Daoy (cell line): Measurements from ENCODE around the gene FAM120B. TPM values are rescaled to one million over a fixed set of nuclear protein-coding genes. Genes with fewer than 3 reads are reported as not detected.

ENCODE experiments used
- DNase-seq: peaks from one replicate; pipeline ENCODE4 v3.0.0-alpha.2; 2015; ENCODE audit warnings: low read depth
- total RNA-seq: library from RNA; depleted of rRNA; stranded (reverse); fragments of >200 nt; shearing (Covaris generic); gene quantifications from 2 replicates; pipeline ENCODE4 v1.2.3, GENCODE V29; 2014

The FAM120B gene
- total RNA-seq, 1 experiment from 2014 or later = 21.8 TPM

DNA sequence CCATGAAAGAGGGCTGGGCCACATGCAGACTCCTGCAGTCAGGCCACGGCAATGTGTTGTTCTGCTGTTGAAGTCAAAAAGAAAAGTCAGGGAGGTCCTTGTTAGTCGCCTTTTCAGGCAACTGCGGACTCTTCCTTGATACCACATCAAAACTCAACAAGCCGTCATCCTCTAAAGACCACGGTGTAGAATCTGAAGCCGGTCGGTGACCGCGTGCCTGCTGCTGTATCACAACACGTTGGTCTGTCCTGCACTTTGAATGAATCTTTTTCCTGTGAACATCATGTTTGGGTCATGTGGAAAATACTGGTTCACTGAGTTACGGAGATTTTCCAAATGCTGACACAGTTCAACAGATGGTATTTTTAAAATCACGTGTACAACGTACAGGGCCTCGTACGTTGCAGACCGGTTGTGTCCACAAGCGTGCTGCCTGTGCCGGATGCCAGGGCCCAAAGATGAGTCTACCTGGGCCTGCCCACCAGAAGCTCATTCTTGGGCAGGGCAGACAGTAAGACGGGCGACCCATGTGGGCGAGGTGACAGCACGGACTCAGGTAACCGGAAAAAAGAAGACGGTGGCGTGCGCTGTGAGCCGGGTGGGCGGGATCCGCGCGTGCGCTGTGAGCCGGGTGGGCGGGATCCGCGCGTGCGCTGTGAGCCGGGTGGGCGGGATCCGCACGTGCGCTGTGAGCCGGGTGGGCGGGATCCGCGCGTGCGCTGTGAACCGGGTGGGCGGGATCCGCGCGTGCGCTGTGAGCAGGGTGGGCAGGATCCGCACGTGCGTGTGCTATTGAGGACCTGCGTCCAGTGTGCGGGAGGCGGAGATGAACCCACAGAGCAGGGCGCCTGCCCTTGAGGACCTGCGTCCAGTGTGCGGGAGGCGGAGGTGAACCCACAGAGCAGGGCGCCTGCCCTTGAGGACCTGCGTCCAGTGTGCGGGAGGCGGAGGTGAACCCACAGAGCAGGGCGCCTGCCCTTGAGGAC lies 114.5 kb downstream of the FAM120B start:
- no peak for DNase-seq

DNA sequence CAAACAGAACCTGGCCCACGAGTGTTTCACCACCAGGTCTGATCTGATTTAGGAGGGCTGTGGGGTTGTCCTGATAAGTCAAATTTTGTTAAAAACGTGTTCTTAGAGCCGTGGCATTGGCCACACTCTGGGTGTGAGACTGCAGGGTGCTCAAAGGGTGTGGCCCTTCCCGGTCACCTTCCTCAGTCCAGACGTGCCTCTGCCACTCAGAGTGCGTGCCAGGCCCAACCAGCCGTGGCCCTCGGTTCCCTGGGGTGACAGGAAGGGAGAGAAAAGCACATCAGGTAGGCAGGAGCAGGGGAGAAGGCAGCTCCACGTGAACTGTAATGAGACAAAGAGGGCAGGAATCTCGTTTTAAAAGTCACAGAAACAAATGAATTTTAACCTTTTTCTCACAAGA lies 115.4 kb downstream of the FAM120B start:
- DNase-seq = no peak

- no peak for DNase-seq
Measured at GRCh38 chr6:170423030-170423429, 116.5 kb downstream of the FAM120B start.

- peak; percentile 56 for DNase-seq
Measured at GRCh38 chr6:170423814-170424603, 117.5 kb downstream of the FAM120B start.

DNA sequence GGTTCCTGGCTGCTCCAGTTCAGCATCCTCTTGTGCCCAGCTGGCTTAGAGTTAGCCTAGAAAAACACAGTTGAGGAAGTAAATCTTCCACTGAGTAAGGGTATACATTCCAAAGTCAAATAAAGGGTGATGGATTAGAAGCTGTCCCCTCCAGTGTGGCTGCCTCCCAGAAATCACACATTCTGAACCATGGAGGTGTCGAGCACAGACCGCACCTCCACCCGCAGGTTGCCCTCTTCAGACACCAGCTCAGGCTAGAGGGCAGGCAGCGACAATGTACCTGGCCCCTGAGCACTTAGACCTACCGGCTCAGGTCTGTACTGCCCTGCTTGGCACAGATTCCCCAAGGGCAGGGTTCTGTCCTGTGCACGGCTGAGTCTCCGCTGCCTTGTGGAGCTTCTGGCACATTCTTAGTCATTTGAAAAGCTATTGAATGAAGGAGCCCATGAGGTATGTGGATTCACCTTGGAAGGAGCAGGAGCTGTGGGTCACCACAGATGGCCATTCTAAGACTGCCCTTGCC lies 118.1 kb downstream of the FAM120B start:
- no peak for DNase-seq

- DNase-seq = peak; percentile 57
Measured at GRCh38 chr6:170429450-170429849, 122.9 kb downstream of the FAM120B start.

DNA sequence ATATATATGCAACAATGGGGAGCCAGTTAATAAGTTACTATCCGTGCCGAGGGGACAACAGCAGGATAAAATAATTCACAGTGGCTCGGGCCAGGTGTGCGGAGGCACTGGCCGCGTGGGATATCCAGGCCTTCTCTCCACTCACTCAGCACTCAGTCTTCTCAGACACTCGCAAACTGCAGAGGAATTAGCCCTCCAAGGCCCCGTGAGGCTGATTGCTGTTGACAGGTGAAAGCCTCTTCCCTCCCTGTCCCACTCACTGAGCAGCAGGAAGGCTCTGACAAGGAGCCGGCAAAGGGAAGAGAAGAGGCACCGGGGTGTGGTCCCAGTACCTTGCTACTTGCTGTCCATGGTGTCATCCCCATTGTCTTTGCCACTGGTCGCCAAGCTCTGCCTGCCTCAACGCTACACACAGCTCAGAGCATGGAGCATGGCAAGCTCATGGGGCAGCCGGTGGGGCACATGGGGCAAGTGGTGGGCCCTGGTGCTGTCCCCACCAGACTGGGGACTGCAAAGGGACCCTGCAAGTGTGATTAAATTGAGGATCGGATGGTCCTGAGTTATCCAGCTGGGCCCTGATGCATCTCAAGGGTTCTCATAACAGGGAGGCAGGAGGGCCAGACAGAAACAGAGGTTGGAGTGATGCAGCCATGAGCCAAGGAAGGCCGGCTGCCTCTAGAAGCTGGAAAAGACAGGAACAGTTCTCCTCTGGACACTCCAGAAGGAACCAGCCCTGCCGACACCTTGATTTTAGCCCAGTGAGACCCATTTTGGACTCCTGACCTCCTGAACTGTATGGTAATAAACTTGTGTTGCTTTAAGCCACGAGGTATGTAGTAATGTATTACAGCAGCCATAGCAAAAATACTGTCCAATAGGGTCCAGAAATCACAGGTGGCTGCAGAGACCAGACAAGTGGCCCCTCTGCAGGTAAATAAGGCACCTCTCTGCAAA lies 126.9 kb downstream of the FAM120B start:
- no peak for DNase-seq

DNA sequence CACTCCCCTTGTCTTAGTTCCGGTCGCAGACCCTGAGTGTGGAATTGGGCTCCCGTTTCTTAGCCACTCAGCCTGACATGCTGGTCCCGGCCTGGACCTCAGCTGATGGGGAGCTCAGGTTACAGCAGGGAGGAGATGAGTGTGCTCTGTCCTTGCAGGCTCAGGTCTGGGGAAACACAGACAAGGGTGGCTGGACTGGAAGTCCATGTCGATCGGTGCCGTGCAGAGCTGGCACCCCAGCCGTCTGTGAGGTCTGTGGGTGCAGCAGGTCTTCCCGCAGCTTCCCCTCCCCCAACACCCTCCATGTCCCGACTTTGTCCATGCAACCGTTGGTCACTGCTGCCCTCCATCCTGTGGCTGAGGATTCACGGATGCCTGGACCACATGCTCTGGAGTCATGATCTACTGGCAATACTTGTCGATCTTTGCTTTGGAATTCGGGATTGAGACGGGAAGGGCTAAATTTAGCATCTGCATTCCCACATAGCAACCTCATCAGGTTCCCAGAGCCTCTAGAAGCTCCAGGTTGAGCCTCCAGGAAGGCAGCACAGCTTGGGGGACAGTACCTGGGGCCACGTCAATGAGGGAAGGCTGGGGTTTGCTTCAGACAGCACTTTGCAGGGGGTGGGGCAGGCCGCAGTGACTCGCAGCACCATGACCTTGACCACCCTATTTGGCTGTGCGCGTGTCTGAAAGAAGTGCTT lies 127.7 kb downstream of the FAM120B start:
- DNase-seq = no peak

DNA sequence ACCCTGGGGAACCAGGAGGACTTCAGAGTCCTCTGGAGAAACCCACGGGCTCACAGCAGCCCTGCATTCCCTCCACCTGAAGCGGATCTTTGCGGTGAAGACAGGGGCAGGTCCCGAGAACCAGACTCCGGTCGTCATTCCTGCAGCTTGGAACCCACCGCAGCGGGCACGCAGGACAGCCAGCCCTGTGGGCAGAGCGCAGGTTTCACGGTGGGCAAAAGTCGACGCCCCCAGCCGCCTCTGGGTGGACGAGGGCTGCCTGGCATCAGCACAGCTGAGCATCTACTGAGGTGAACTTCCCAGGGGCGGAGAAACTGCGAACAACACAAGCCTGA lies 128.2 kb downstream of the FAM120B start:
- DNase-seq = no peak

DNA sequence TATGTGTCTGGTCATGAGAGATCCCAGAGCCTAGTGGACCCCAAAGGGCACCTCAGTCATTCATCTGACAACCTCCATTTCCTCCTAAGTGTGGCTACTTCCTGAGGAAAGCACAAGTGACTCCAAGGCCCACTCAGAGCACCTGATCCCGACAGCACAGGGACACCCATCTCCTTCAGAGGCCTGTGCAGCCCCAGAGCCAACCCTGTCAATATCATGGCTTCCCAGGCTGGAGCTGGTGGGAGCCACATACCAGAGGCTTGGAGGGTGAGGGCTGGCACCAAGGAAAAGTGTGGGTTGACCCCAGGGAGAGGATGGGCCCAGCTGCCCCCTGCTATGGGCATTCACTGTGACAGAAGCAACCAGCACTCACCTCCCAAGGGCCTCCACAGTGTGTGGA lies 129.2 kb downstream of the FAM120B start:
- DNase-seq = no peak

DNA sequence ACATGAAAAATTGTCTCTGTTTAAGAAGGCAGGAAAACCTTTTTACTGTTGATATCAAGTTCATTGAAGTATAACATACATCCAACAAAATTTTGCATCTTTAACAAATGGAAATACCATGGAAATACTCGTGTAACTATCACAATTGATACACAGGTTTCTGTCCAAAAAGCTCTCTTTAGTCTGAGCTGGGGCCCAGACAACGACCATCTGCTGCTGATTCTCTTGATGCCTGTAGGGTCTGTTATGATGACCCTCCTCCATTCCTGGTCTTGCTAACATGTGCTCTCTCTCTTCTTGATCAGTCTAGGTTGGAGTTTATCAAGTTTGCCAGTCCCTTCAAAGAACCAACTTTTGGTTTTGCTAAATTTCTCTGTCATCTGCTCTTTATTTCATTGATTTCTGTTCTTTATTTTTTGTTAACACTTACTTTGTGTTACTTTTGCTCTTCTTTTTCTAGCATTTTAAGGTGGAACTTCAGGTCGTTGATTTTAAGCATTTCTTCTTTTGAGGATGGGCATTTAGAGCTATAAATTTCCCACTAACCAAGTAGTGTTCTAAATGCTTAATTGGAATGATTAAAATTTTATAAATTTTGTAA lies 129.8 kb downstream of the FAM120B start:
- DNase-seq = no peak

- peak; percentile 57 for DNase-seq
Measured at GRCh38 chr6:170437719-170438401, 131.3 kb downstream of the FAM120B start.

DNA sequence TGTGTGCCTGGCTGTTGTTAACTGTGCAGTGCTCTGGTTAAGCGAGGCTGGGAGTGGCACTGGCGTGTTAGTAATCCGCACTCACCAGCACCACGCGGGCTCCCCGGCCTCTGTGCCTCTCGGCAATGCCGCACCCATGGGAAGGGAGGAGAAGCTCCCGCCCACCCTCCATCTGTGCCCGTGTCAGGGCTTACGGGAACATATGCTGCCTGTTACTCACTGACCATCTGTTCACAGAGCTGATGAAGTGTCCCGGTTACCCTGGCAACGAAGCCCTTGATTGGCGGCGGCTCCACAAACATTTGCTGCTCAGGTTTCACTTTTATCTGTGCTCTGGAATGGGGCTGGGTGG lies 131.8 kb downstream of the FAM120B start:
- peak; percentile 100 for DNase-seq

- DNase-seq = no peak
Measured at GRCh38 chr6:170438861-170439260, 132.3 kb downstream of the FAM120B start.

DNA sequence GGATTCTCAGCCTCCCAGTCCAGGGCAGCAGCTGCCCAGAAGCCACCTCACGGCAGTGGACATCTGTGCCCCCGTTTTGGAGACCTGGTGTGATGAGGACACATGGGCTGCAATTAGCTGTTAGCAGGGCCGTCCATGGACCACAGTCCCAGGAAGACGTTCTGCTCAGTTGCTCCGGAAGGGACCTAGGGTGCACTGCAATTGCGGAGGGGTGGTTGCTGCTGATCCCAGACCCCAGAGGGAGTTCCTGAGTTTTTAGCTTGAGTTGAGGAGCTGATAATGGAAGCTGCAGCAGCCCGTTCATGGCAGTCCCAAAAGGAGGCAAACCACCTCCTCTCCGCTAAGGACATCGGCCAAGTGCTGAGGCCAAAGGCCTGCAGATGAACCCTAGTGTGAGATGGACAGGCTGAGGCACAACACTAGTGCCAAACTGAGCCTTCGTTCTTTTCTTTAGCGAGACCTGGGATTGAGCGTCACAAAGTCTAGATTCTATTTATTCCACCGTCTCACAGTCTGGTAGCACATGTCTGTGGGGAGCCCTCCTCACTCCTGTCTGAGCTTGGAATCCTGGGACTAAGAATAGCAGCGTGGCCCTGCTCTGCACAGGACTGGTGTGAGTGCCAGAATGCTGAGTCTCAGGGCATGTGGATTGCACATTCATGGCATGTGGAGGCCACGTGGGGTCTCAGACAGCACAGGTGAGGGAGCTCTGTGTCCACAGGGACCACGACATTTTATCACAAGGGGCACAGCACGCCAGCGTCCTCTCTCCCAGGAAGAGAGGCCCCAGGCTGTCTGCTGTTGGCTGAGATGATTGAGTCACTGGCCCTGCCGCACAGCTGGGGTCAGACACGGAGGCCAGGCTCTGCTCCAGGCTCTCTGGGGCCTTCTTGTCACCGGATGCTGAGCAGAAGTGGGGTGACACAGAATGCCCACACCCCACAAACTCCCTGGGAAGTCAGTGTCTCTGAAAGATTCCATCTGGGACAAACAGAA lies 133.1 kb downstream of the FAM120B start:
- peak; percentile 68 for DNase-seq

GRCh38 chr6:170440437-170440836 lies 133.9 kb downstream of the FAM120B start:
- DNase-seq = no peak

GRCh38 chr6:170441316-170441715 lies 134.8 kb downstream of the FAM120B start:
- no peak for DNase-seq

- DNase-seq = no peak
Measured at GRCh38 chr6:170442596-170442995, 136.0 kb downstream of the FAM120B start.
